ENCODE results near the gene NRAS.

GRCh38 chr1:114685851-114686250 is 30.7 kb downstream of the NRAS start:
- TF ChIP-seq TAF1 (IDR thresholded peaks at IDR 0.05; ENCODE audit: low read depth, low read length): no peak
- no peak for TF ChIP-seq POLR2AphosphoS5 (IDR thresholded peaks at IDR 0.05; ENCODE audit: low read depth, low read length)
- no peak for TF ChIP-seq POLR2A (IDR thresholded peaks at IDR 0.05; ENCODE audit: low read depth, low read length)

All from GM12891 (cell line).